WTC11 (cell line): ENCODE results near the gene WWOX.

Experiments
- CTCF ChIP-seq: fragments of 200-600 bp; IDR thresholded peaks from 2 replicates; pipeline ENCODE4 v1.8.0; 2022; ENCODE audit warnings: antibody characterized with exemption
- ESRRA ChIP-seq: sonication (generic); formaldehyde crosslinking; IDR thresholded peaks from 2 replicates; pipeline ENCODE4 v1.8.1; 2022; ENCODE audit warnings: mild to moderate bottlenecking, missing genetic modification reagents, borderline replicate concordance
- NR2C2 ChIP-seq: sonication (generic); formaldehyde crosslinking; IDR thresholded peaks from 2 replicates; pipeline ENCODE4 v1.8.0; 2022; ENCODE audit warnings: mild to moderate bottlenecking, missing genetic modification reagents
- PRRX2 ChIP-seq: fragments of 250-450 bp; sonication (Bioruptor Pico); IDR thresholded peaks from 2 replicates; pipeline ENCODE4 v1.8.0; 2021; ENCODE audit warnings: mild to moderate bottlenecking
- SMAD3 ChIP-seq: sonication (generic); formaldehyde crosslinking; IDR thresholded peaks from 2 replicates; pipeline ENCODE4 v1.8.0; 2022; ENCODE audit warnings: missing genetic modification reagents, mild to moderate bottlenecking, borderline replicate concordance
- TEAD1 ChIP-seq: sonication (generic); formaldehyde crosslinking; IDR thresholded peaks from 2 replicates; pipeline ENCODE4 v1.8.0; 2022; ENCODE audit warnings: mild to moderate bottlenecking, missing genetic modification reagents

- TF ChIP-seq ESRRA (CRISPR knock-in tag), result no peak
- no peak for TF ChIP-seq CTCF
- no peak for TF ChIP-seq SMAD3
- no peak for TF ChIP-seq PRRX2
- TF ChIP-seq NR2C2 (CRISPR knock-in tag), result no peak
- TF ChIP-seq TEAD1, result no peak
Measured at GRCh38 chr16:78485917-78486257, 386.4 kb downstream of the WWOX start.
